GM12878 (cell line): ENCODE measurements around the gene CPT1C.

Experiments
- CEBPB ChIP-seq, 2 experiments: fragments of 150-350 bp in 1 of 2; IDR thresholded peaks; 2 replicates each; pipeline ENCODE4 v1.6.1; 2012 to 2014; ENCODE audit warnings: low read depth in 2 of 2, low read length in 2 of 2, borderline replicate concordance in 1 of 2, inconsistent platforms in 1 of 2
- EZH2 ChIP-seq: IDR thresholded peaks from 2 replicates; pipeline ENCODE4 v1.6.1; 2012; ENCODE audit warnings: low read depth, mild to moderate bottlenecking, control low read depth, inconsistent platforms, low read length, borderline replicate concordance; ENCODE audit not compliant: control insufficient read depth
- FOXM1 ChIP-seq: IDR thresholded peaks from 2 replicates; pipeline ENCODE4 v1.6.1; 2012; ENCODE audit warnings: low read depth, mild to moderate bottlenecking, inconsistent platforms, low read length, moderate library complexity
- HCFC1 ChIP-seq: fragments of 150-350 bp; IDR thresholded peaks from 2 replicates; pipeline ENCODE4 v1.6.1; 2014; ENCODE audit warnings: low read length
- IRF4 ChIP-seq: IDR thresholded peaks from 2 replicates; pipeline ENCODE4 v1.6.1; 2011; ENCODE audit warnings: low read depth, low read length
- NR2C2 ChIP-seq: IDR thresholded peaks from 2 replicates; pipeline ENCODE4 v1.6.1; 2011; ENCODE audit warnings: borderline replicate concordance, low read depth; ENCODE audit not compliant: control insufficient read depth, insufficient read length
- RELA ChIP-seq: fragments of 450-650 bp; IDR thresholded peaks from 2 replicates; pipeline ENCODE4 v1.8.0; 2014; ENCODE audit warnings: borderline replicate concordance; ENCODE audit not compliant: partially characterized antibody
- TF ChIP-seq, protein P1 (sequence below), 3 experiments: IDR thresholded peaks in 2 of 3; conservative IDR thresholded peaks in 1 of 3; 2 replicates each; pipeline ENCODE4 v1.5.1; 2011; ENCODE audit warnings: low read depth in 3 of 3, low read length in 3 of 3, mild to moderate bottlenecking in 3 of 3, control low read depth in 2 of 3, moderate library complexity in 2 of 3, inconsistent platforms in 1 of 3, mixed read lengths in 1 of 3; ENCODE audit not compliant: control insufficient read depth in 2 of 3, insufficient read depth in 1 of 3; ENCODE audit errors: extremely low read depth in 1 of 3

DNA sequence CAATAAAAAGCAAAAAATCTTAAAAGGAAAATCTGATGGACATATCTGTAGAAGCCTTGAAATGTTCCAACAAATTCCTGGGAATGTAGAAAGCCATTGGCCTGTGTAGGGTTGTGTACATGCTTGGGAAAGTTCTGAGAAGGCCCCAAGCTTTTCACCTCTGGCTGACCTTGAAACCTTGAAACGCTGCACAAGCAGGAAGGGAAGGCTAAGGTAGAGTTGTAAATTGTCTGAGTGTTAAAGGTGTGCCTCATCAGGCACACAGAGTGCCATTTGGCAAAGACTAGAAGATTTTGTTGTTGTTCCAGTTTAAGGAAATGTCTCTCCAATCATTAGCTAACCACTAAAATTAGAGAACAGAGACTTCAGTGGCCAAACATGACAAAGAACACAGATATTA lies 61.8 kb downstream of the CPT1C start:
- TF ChIP-seq IRF4 (no peak), EZH2 (no peak), NR2C2 (no peak), HCFC1 (no peak), RELA (no peak), FOXM1 (no peak), CEBPB (IDR thresholded peaks at IDR 0.05; ENCODE audit: borderline replicate concordance in 1 of 2, low read depth in 2 of 2, low read length in 2 of 2) (no peak)
- TF ChIP-seq, protein P1, sequence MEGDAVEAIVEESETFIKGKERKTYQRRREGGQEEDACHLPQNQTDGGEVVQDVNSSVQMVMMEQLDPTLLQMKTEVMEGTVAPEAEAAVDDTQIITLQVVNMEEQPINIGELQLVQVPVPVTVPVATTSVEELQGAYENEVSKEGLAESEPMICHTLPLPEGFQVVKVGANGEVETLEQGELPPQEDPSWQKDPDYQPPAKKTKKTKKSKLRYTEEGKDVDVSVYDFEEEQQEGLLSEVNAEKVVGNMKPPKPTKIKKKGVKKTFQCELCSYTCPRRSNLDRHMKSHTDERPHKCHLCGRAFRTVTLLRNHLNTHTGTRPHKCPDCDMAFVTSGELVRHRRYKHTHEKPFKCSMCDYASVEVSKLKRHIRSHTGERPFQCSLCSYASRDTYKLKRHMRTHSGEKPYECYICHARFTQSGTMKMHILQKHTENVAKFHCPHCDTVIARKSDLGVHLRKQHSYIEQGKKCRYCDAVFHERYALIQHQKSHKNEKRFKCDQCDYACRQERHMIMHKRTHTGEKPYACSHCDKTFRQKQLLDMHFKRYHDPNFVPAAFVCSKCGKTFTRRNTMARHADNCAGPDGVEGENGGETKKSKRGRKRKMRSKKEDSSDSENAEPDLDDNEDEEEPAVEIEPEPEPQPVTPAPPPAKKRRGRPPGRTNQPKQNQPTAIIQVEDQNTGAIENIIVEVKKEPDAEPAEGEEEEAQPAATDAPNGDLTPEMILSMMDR (IDR thresholded peaks at IDR 0.05 in 2 of 3, conservative IDR thresholded peaks at IDR 0.05 in 1 of 3; ENCODE audit: control insufficient read depth in 2 of 3, extremely low read depth in 1 of 3, insufficient read depth in 1 of 3, low read depth in 3 of 3, low read length in 3 of 3): no peak
